HepG2 (cell line): ENCODE measurements around the gene SASS6. TPM values are rescaled to one million over a fixed set of nuclear protein-coding genes. Genes with fewer than 3 reads are reported as not detected.

ENCODE experiments used
- ATAC-seq: fragments of 200-7000 bp; cut with Tn5 transposase; 3 replicates; pipeline ENCODE4 v1.9.1; 2020; ENCODE audit warnings: mild to moderate bottlenecking, moderate library complexity
- BruUV-seq: library from RNA; stranded (reverse); fragments of 400-500 nt; replicated peaks from 2 replicates; lab custom pipeline; 2021; lab: Mats Ljungman, UMichigan
- CTCF ChIA-PET: fragments of 300-600 bp; formaldehyde crosslinking; extraction: SDS; loops from one replicate; lab custom pipeline; 2021; ENCODE audit warnings: low total read pairs, inconsistent platforms, low intra/inter-chr PET ratio; lab: Yijun Ruan, JAX
- POLR2A ChIA-PET: fragments of 350-600 bp; sonication (Branson Sonifier 250); formaldehyde crosslinking; loops from one replicate; lab custom pipeline; 2020; ENCODE audit warnings: antibody characterized with exemption, inconsistent platforms; lab: Yijun Ruan, JAX
- DNase-seq: peaks from one replicate; pipeline ENCODE4 v3.0.0-alpha.2; 2015; ENCODE audit warnings: low spot score
- FAIRE-seq: peaks from 3 replicates; lab custom pipeline; 2011; peaks lifted over from hg19 to GRCh38; lab: Jason Lieb, UNC
- H2AFZ ChIP-seq: one replicate; pipeline ENCODE4 v1.6.1; 2011; ENCODE audit warnings: low read length, inconsistent platforms
- H3K27ac ChIP-seq: fragments of 300-600 bp; 3 replicates; pipeline ENCODE4 v1.8.0; 2011; ENCODE audit warnings: mixed run types, mild to moderate bottlenecking, mixed read lengths, low read length, inconsistent platforms; ENCODE audit not compliant: insufficient read depth; ENCODE audit errors: extremely low read length
- H3K27me3 ChIP-seq, 2 experiments: fragments of 200-600 bp in 1 of 2; 2 replicates in 1 of 2; 3 replicates in 1 of 2; pipeline versions ENCODE4 v1.6.0 to v1.8.0; 2011; ENCODE audit warnings: low read length in 2 of 2, mild to moderate bottlenecking in 2 of 2, moderate library complexity in 2 of 2, inconsistent platforms in 1 of 2; ENCODE audit not compliant: insufficient read depth in 2 of 2, control insufficient read depth in 1 of 2
- H3K36me3 ChIP-seq, 2 experiments: fragments of 200-600 bp in 1 of 2; replicated peaks in 1 of 2; 2 replicates in 1 of 2; 3 replicates in 1 of 2; pipeline versions ENCODE4 v1.5.1 to v1.8.0; 2011; ENCODE audit warnings: low read length in 2 of 2, inconsistent platforms in 1 of 2; ENCODE audit not compliant: insufficient read depth in 2 of 2, control insufficient read depth in 1 of 2
- H3K4me1 ChIP-seq: 2 replicates; pipeline ENCODE4 v1.5.1; 2012; ENCODE audit warnings: low read length, inconsistent platforms; ENCODE audit not compliant: insufficient read depth
- H3K4me2 ChIP-seq: 2 replicates; pipeline ENCODE4 v1.6.0; 2011; ENCODE audit warnings: low read depth, low read length, inconsistent platforms
- H3K4me3 ChIP-seq, 3 experiments: fragments of 200-600 bp in 1 of 3; sonication (generic), shearing (Covaris generic) in 1 of 3; replicated peaks in 1 of 3; 2 replicates each; pipeline ENCODE4 v1.5.1; 2011 to 2016; ENCODE audit warnings: low read length in 3 of 3, inconsistent platforms in 2 of 3, low read depth in 2 of 3, mild to moderate bottlenecking in 2 of 3, control low read depth in 1 of 3, mixed read lengths in 1 of 3; ENCODE audit not compliant: insufficient read depth in 1 of 3
- H3K79me2 ChIP-seq: one replicate; pipeline ENCODE4 v1.6.1; 2011; ENCODE audit warnings: low read length, inconsistent platforms; ENCODE audit not compliant: insufficient read depth
- H3K9ac ChIP-seq: 2 replicates; pipeline ENCODE4 v1.6.0; 2011; ENCODE audit warnings: mild to moderate bottlenecking, low read depth, low read length, inconsistent platforms; ENCODE audit not compliant: insufficient read depth
- H3K9me3 ChIP-seq: 2 replicates; pipeline ENCODE4 v1.5.1; 2012; ENCODE audit warnings: mild to moderate bottlenecking, low read length
- H4K20me1 ChIP-seq: 2 replicates; pipeline ENCODE4 v1.6.0; 2011; ENCODE audit warnings: inconsistent platforms, mild to moderate bottlenecking, low read length, moderate library complexity; ENCODE audit not compliant: insufficient read depth
- AGO1 ChIP-seq: fragments of 200-400 bp; formaldehyde crosslinking; IDR thresholded peaks from 2 replicates; pipeline ENCODE4 v1.6.1; 2017; ENCODE audit warnings: mild to moderate bottlenecking, low read depth, low read length, moderate library complexity; ENCODE audit not compliant: poor library complexity, severe bottlenecking
- MAFF ChIP-seq: IDR thresholded peaks from 2 replicates; pipeline ENCODE4 v1.6.1; 2011; ENCODE audit warnings: low read depth, low read length, improper control_type of control experiment
- MAFK ChIP-seq, 2 experiments: IDR thresholded peaks in 1 of 2; conservative IDR thresholded peaks in 1 of 2; 2 replicates each; pipeline ENCODE4 v1.6.1; 2011; ENCODE audit warnings: improper control_type of control experiment in 2 of 2, low read length in 2 of 2
- MBD4 ChIP-seq: IDR thresholded peaks from 2 replicates; pipeline ENCODE4 v1.6.1; 2012; ENCODE audit warnings: low read length, inconsistent platforms, borderline replicate concordance
- PITX1 ChIP-seq: sonication (generic); formaldehyde crosslinking; IDR thresholded peaks from 2 replicates; pipeline ENCODE4 v1.5.1; 2020; ENCODE audit warnings: mild to moderate bottlenecking, missing genetic modification reagents
- PRDM10 ChIP-seq: sonication (generic); formaldehyde crosslinking; IDR thresholded peaks from 2 replicates; pipeline ENCODE4 v1.4.0; 2020; ENCODE audit warnings: low read depth, missing genetic modification reagents
- SOX13 ChIP-seq, 3 experiments: fragments of 450-650 bp in 1 of 3; sonication (generic) in 1 of 3; formaldehyde crosslinking in 1 of 3; IDR thresholded peaks in 2 of 3; conservative IDR thresholded peaks in 1 of 3; 2 replicates each; pipeline versions ENCODE4 v1.5.0 to v1.6.1; 2016 to 2020; ENCODE audit warnings: antibody characterized with exemption in 1 of 3, mild to moderate bottlenecking in 1 of 3, missing compliant biosample characterization in 1 of 3, missing genetic modification reagents in 1 of 3, moderate library complexity in 1 of 3
- YEATS2 ChIP-seq: sonication (generic); formaldehyde crosslinking; IDR thresholded peaks from 2 replicates; pipeline ENCODE4 v1.4.0; 2020; ENCODE audit warnings: missing genetic modification reagents, borderline replicate concordance
- ZNF276 ChIP-seq: sonication (generic); formaldehyde crosslinking; IDR thresholded peaks from 2 replicates; pipeline ENCODE4 v1.4.0; 2020; ENCODE audit warnings: mild to moderate bottlenecking, low read depth, missing genetic modification reagents
- ZNF343 ChIP-seq: sonication (generic); formaldehyde crosslinking; IDR thresholded peaks from 2 replicates; pipeline ENCODE4 v1.4.0; 2020; ENCODE audit warnings: mild to moderate bottlenecking, missing genetic modification reagents
- ZNF543 ChIP-seq: sonication (generic); formaldehyde crosslinking; IDR thresholded peaks from 2 replicates; pipeline ENCODE4 v1.4.0; 2020; ENCODE audit warnings: mild to moderate bottlenecking, missing genetic modification reagents
- ZNF740 ChIP-seq: sonication (generic); formaldehyde crosslinking; IDR thresholded peaks from 2 replicates; pipeline ENCODE4 v1.4.0; 2020; ENCODE audit warnings: missing genetic modification reagents
- WGBS: methylation state at CpG from one replicate; pipeline ENCODE4 v1.1.6; 2017; ENCODE audit warnings: low lambda C conversion rate; 5-methylcytosine and 5-hydroxymethylcytosine counted together
- in situ Hi-C: cut with HindIII; loops from 2 replicates; pipeline ENCODE4 v1.10.0; 2017; ENCODE audit warnings: low pct_unique_long_range_greater_than_20kb; ENCODE audit not compliant: extremely low pct_ligation_motif_present
- intact Hi-C: fragments of 100-400 bp; cut with micrococcal nuclease; formaldehyde crosslinking; loops from one replicate; pipeline ENCODE4 v1.10.0; 2022; ENCODE audit not compliant: unreplicated experiment
- polyA plus RNA-seq, 8 experiments: library from polyadenylated mRNA; depleted of rRNA in 3 of 8; stranded (reverse) in 7 of 8; unstranded in 1 of 8; fragments of >200 nt; fragmentation: Illumina TruSeq in 4 of 8; extraction: Trizol in 4 of 8; gene quantifications; 2 replicates each; pipeline versions ENCODE4 v1.2.1 to v1.2.3, GENCODE V29; 2011 to 2016; ENCODE audit warnings: low read depth in 4 of 8, missing spikeins in 1 of 8, mixed read lengths in 1 of 8; ENCODE audit not compliant: insufficient read depth in 1 of 8
- total RNA-seq, 5 experiments: library from RNA; depleted of rRNA; stranded (reverse); fragments of >200 nt; fragmentation: Illumina TruSeq; extraction: Trizol; gene quantifications; 2 replicates each; pipeline ENCODE4 v1.2.3, GENCODE V29; 2016; ENCODE audit warnings: low read depth in 1 of 5

SASS6 gene
- total and polyA plus RNA-seq, 2 of the 13 experiments (the other 11 are each of a cell fraction or from before 2014, with no cell fraction given): 2.3 to 10.7 TPM

- POLR2A ChIA-PET: no interaction called here
- FAIRE-seq (no peak), DNase-seq (no peak), ATAC-seq (no peak)
- Histone ChIP-seq H3K4me1 (no peaks in the 10 kb centered on the region), H3K9ac (no peak overlapping the region), H3K9me3 (no peaks in the 10 kb centered on the region), H3K79me2 (no peaks in the 10 kb centered on the region), H2AFZ (no peak overlapping the region), H4K20me1 (no peaks in the 10 kb centered on the region), H3K27ac (no peak overlapping the region), H3K27me3 (no peaks in the 10 kb centered on the region), H3K36me3 (peaks cover 4 to 33% of the 10 kb centered on the region in 2 experiments), H3K4me2 (no peak overlapping the region), H3K4me3 (no peak overlapping the region)
- CTCF ChIA-PET: no interaction called here
- intact Hi-C loops: no loop called here
- WGBS: 94% methylated on average over 1 of the region's 1 CpG
- BruUV-seq: no TSS peak
- TF ChIP-seq MAFF (peak; percentile 63), ZNF543 (no peak), MBD4 (no peak), MAFK (conservative IDR thresholded peaks at IDR 0.05 in 1 of 2, IDR thresholded peaks at IDR 0.05 in 1 of 2; ENCODE audit: low read length in 2 of 2) (peak; percentile 59 to 80; a peak in 3 of 4 replicates)
- in situ Hi-C loops: no loop called here
These were observed 14.2 kb upstream of the SASS6 start for GRCh38 chr1:100146958-100147357.

- Histone ChIP-seq H4K20me1 (no peaks in the 10 kb centered on the region), H3K4me3 (no peak overlapping the region), H3K9me3 (no peaks in the 10 kb centered on the region), H3K4me1 (no peaks in the 10 kb centered on the region), H2AFZ (no peak overlapping the region), H3K27ac (no peak overlapping the region), H3K36me3 (peaks cover 8 to 51% of the 10 kb centered on the region in 2 experiments), H3K4me2 (no peak overlapping the region), H3K27me3 (no peaks in the 10 kb centered on the region), H3K79me2 (no peaks in the 10 kb centered on the region), H3K9ac (no peak overlapping the region)
- ATAC-seq: no peak
- CTCF ChIA-PET: no interaction called here
- FAIRE-seq: no peak
- POLR2A ChIA-PET: no interaction called here
- intact Hi-C loops: no loop called here
- 95% methylated on average over 3 of the region's 3 CpGs for WGBS
- BruUV-seq: no TSS peak
- no peak for DNase-seq
- in situ Hi-C loops: no loop called here
- no peak for TF ChIP-seq PITX1 (CRISPR knock-in tag)
- no peak for TF ChIP-seq ZNF276 (CRISPR knock-in tag)
- no peak for TF ChIP-seq SOX13 (IDR thresholded peaks at IDR 0.05)
- no peak for TF ChIP-seq SOX13 (CRISPR knock-in tag; conservative IDR thresholded peaks at IDR 0.05 in 1 of 2, IDR thresholded peaks at IDR 0.05 in 1 of 2)
- TF ChIP-seq PRDM10 (CRISPR knock-in tag): no peak
- no peak for TF ChIP-seq ZNF740
- TF ChIP-seq YEATS2 (CRISPR knock-in tag): no peak
- TF ChIP-seq AGO1: no peak
- TF ChIP-seq ZNF343 (CRISPR knock-in tag): no peak
These were observed 12.4 kb upstream of the SASS6 start for GRCh38 chr1:100145116-100145515.
